A673 (cell line): Measurements from ENCODE around the gene GPC6. TPM values are rescaled to one million over a fixed set of nuclear protein-coding genes. Genes with fewer than 3 reads are reported as not detected.

Experiments
- BruUV-seq: library from RNA; stranded (reverse); fragments of 400-500 nt; replicated peaks from 2 replicates; lab custom pipeline; 2021; lab: Mats Ljungman, UMichigan
- CTCF ChIA-PET: fragments of 300-600 bp; sonication (Branson Sonifier 250); formaldehyde crosslinking; loops from one replicate; lab custom pipeline; 2022; ENCODE audit warnings: antibody characterized with exemption; lab: Charles Lee
- POLR2A ChIA-PET: fragments of 300-600 bp; sonication (Branson Sonifier 250); formaldehyde crosslinking; loops from one replicate; lab custom pipeline; 2022; ENCODE audit warnings: antibody characterized with exemption; ENCODE audit not compliant: low non-redundant PET; lab: Charles Lee
- DNase-seq: peaks from one replicate; pipeline ENCODE4 v3.0.0-alpha.2; 2015; ENCODE audit warnings: low spot score
- H3K27ac ChIP-seq: fragments of 200-600 bp; sonication (generic); 2 replicates; pipeline ENCODE4 v1.5.1; 2016; ENCODE audit warnings: mixed run types, low read depth, mild to moderate bottlenecking, mixed read lengths, antibody characterized with exemption, low read length; ENCODE audit not compliant: poor library complexity, severe bottlenecking
- H3K27me3 ChIP-seq: fragments of 200-600 bp; sonication (generic); replicated peaks from 2 replicates; pipeline ENCODE4 v1.6.1; 2017; ENCODE audit warnings: mixed run types, low read depth, mild to moderate bottlenecking, mixed read lengths, antibody characterized with exemption, low read length; ENCODE audit not compliant: insufficient read depth, poor library complexity
- H3K36me3 ChIP-seq: fragments of 200-600 bp; sonication (generic); 2 replicates; pipeline ENCODE4 v1.6.1; 2016; ENCODE audit warnings: mixed run types, mild to moderate bottlenecking, mixed read lengths, antibody characterized with exemption, low read length; ENCODE audit not compliant: insufficient read depth, poor library complexity, severe bottlenecking
- H3K4me1 ChIP-seq: fragments of 200-600 bp; sonication (generic); 2 replicates; pipeline ENCODE4 v1.6.1; 2017; ENCODE audit warnings: mixed run types, mild to moderate bottlenecking, mixed read lengths, antibody characterized with exemption, low read length; ENCODE audit not compliant: insufficient read depth, poor library complexity, severe bottlenecking
- H3K4me3 ChIP-seq: fragments of 200-600 bp; sonication (generic); 2 replicates; pipeline ENCODE4 v1.5.1; 2016; ENCODE audit warnings: low read depth, mixed run types, mild to moderate bottlenecking, mixed read lengths, low read length; ENCODE audit not compliant: poor library complexity, severe bottlenecking
- H3K9me3 ChIP-seq: fragments of 200-600 bp; sonication (generic); 2 replicates; pipeline ENCODE4 v1.6.1; 2016; ENCODE audit warnings: mixed run types, low read depth, mild to moderate bottlenecking, mixed read lengths, antibody characterized with exemption, low read length; ENCODE audit not compliant: poor library complexity, severe bottlenecking
- EZH2 ChIP-seq: fragments of 200-600 bp; sonication (generic); IDR thresholded peaks from 2 replicates; pipeline ENCODE4 v1.6.1; 2017; ENCODE audit warnings: borderline replicate concordance, low read depth, mild to moderate bottlenecking, mixed read lengths, antibody characterized with exemption, low read length; ENCODE audit not compliant: poor library complexity, severe bottlenecking
- intact Hi-C: fragments of 100-400 bp; cut with micrococcal nuclease; formaldehyde crosslinking; loops from one replicate; pipeline ENCODE4 v1.10.0; 2022; ENCODE audit not compliant: unreplicated experiment
- total RNA-seq: library from RNA; stranded (reverse); gene quantifications from 2 replicates; pipeline ENCODE4 v1.2.3, GENCODE V29; 2021
- TF ChIP-seq, protein P1 (sequence below): fragments of 300-800, 200-600 bp; sonication (generic); conservative IDR thresholded peaks from 2 replicates; pipeline ENCODE4 v1.5.1; 2017; ENCODE audit warnings: low read depth, mild to moderate bottlenecking, antibody characterized with exemption, low read length, moderate library complexity, mixed read lengths

Gene GPC6
- total RNA-seq, 1 experiment from 2014 or later: 23.3 TPM

DNA sequence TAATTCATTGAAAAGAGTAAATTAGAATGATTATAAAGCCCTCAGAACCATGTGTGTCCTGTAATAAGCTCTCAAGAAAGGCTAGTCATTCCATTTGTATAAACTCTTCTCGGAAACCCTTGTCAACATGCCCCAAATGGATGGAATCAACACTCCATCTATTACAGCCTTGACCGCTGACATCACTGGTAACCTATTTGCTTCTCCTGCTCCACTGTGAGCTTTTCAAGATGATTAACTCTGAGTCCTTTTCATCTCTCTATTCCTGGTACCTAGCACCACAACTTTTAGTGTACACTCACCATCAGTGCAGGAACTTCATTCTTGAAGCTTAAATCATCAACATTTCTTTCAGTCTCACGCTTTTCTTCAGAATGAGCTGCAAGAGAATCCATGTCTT lies 640.9 kb downstream of the GPC6 start:
- H3K36me3 ChIP-seq: no peaks in the 10 kb centered on the region
- no peak for DNase-seq
- intact Hi-C loops: no loop called here
- no TSS peak for BruUV-seq
- no peak for TF ChIP-seq EZH2
- TF ChIP-seq, protein P1, sequence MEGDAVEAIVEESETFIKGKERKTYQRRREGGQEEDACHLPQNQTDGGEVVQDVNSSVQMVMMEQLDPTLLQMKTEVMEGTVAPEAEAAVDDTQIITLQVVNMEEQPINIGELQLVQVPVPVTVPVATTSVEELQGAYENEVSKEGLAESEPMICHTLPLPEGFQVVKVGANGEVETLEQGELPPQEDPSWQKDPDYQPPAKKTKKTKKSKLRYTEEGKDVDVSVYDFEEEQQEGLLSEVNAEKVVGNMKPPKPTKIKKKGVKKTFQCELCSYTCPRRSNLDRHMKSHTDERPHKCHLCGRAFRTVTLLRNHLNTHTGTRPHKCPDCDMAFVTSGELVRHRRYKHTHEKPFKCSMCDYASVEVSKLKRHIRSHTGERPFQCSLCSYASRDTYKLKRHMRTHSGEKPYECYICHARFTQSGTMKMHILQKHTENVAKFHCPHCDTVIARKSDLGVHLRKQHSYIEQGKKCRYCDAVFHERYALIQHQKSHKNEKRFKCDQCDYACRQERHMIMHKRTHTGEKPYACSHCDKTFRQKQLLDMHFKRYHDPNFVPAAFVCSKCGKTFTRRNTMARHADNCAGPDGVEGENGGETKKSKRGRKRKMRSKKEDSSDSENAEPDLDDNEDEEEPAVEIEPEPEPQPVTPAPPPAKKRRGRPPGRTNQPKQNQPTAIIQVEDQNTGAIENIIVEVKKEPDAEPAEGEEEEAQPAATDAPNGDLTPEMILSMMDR: no peak
- no peaks in the 10 kb centered on the region for H3K4me1 ChIP-seq
- no peaks in the 10 kb centered on the region for H3K27me3 ChIP-seq
- H3K27ac ChIP-seq: no peak overlapping the region
- ChIA-PET CTCF (no interaction called here), POLR2A (no interaction called here)
- H3K9me3 ChIP-seq: no peaks in the 10 kb centered on the region
- no peak overlapping the region for H3K4me3 ChIP-seq

DNA sequence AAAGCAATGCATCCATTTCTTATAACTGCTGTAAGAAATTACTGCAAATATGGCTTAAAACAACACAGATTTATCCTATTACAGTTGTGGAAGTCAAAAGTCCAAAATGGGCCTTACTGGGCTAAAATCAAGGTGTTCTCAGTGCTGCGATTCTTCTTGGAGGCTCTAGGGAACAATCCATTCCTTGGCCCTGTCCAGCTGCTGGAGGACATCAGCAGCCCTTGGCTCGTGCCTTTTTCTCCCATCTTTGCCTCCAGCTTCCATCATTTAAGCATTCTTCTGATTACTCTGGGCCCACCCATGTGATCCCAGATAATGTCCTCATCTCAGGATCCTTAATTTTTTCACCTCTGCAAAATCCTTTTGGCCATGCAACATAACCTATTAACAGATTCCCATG lies 645.8 kb downstream of the GPC6 start:
- H3K27ac ChIP-seq: no peak overlapping the region
- no peaks in the 10 kb centered on the region for H3K9me3 ChIP-seq
- no peaks in the 10 kb centered on the region for H3K4me1 ChIP-seq
- intact Hi-C loops: no loop called here
- no peak overlapping the region for H3K4me3 ChIP-seq
- TF ChIP-seq, protein P1: no peak
- TF ChIP-seq EZH2: no peak
- H3K36me3 ChIP-seq: no peaks in the 10 kb centered on the region
- POLR2A ChIA-PET: no interaction called here
- H3K27me3 ChIP-seq: no peaks in the 10 kb centered on the region
- DNase-seq: no peak
- no TSS peak for BruUV-seq
- CTCF ChIA-PET: no interaction called here

DNA sequence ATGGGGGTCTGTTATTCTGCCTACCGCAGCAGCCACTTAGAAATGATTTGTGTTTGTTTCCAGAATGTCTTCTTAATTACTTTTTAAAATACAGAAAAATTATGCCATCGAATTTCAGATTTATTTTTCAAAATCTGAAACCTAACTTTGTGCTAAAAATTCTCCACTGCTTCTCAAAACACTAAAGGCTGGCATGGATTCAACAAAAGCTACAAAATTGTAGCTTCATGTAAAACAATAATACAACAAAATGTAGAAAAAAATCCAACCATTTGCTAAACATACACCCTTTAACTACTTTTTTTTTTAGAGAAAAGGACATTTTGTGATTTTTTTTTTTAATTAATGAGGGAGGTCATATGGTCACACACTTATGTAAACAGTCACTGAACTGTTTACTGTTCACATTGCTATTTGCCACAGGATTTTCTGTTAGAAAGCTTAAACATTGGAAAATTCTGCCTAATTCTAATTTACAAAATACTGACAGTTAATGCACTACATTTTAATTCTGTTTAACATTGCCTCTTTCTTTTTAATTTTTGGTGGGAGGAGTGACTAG lies 646.3 kb downstream of the GPC6 start:
- CTCF ChIA-PET: no interaction called here
- Histone ChIP-seq H3K27me3 (no peaks in the 10 kb centered on the region), H3K4me3 (no peak overlapping the region), H3K4me1 (no peaks in the 10 kb centered on the region), H3K9me3 (no peaks in the 10 kb centered on the region), H3K36me3 (no peaks in the 10 kb centered on the region), H3K27ac (no peak overlapping the region)
- no peak for DNase-seq
- BruUV-seq: no TSS peak
- no peak for TF ChIP-seq EZH2
- TF ChIP-seq, protein P1: no peak
- intact Hi-C loops: no loop called here
- POLR2A ChIA-PET: no interaction called here
